ENCODE results near the gene STXBP1. TPM values are rescaled to one million over a fixed set of nuclear protein-coding genes. Genes with fewer than 3 reads are reported as not detected.
A peak's percentile ranks its signal among the peaks of the same experiment; 100 is the strongest.

Gene STXBP1
- total and polyA plus RNA-seq, 2 of the 13 experiments (the other 11 are each of a cell fraction or from before 2014, with no cell fraction given): 2.9 TPM

DNA sequence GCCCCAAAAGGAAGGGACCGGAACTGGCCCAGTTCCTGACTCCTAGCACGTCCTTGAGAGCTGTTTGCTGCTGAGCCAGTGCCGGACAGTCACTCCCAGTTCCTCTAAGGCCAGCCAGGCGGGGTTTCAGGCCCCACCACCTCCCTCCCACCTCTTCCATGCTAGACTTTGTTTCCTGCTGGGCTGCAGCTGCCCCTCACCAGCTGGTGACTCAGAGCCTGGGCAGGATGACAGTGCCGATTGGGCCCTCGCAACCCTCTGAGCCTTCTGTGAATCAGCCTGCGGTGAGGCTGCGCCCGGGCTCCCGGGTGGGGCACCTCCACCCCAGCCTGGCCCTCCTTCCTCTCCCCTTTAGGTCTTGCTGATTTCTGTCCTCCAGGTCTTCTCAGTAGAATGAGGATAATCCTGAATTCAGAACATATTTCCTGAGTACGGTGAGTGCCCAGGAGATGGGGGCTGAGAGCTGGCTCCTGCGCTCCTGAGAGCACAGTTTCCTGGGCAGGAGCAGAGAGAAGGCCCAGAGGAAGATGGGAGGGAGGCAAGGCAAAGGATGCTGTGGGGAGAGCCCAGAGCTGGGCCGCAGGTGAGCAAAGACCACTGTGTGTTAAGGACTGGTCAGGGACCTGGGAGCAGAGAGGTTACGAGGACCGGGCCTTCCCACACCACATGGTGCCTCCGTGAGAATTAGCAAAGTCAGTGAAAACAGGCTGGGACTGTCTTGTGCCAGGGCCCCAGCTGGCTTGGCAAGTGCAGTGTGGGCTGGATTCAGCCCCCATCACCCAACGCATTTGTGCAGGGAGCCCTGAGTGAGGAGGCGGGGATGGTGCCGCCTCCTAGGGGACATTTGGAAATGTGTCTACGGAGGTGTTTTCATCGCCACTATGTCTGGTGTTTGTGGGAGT is 32.9 kb upstream of the STXBP1 start (continued):
- TF ChIP-seq ZNF230 (CRISPR knock-in tag; IDR thresholded peaks at IDR 0.05) (no peak), ZNF264 (CRISPR knock-in tag; IDR thresholded peaks at IDR 0.05) (peak; percentile 42; the same call in 1 of the 2 replicates), ZNF607 (CRISPR knock-in tag; IDR thresholded peaks at IDR 0.05; ENCODE audit: borderline replicate concordance) (0 out of 2 replicates have a peak, but pooled peaks have one; percentile 38), RARA (CRISPR knock-in tag; IDR thresholded peaks at IDR 0.05) (peak; percentile 67), CHD4 (IDR thresholded peaks at IDR 0.05; ENCODE audit: borderline replicate concordance, low read length) (no peak), MED13 (CRISPR knock-in tag; IDR thresholded peaks at IDR 0.05) (no peak), STAG1 (CRISPR knock-in tag; IDR thresholded peaks at IDR 0.05) (peak; percentile 61), RXRB (CRISPR knock-in tag; IDR thresholded peaks at IDR 0.05; ENCODE audit: borderline replicate concordance) (peak; percentile 85), CBX1 (IDR thresholded peaks at IDR 0.05; ENCODE audit: low read depth) (peak; percentile 40), TBX3 (IDR thresholded peaks at IDR 0.05; ENCODE audit: borderline replicate concordance) (no peak), HDAC6 (IDR thresholded peaks at IDR 0.05; ENCODE audit: low read depth, low read length) (no peak), MEIS1 (CRISPR knock-in tag; IDR thresholded peaks at IDR 0.05; ENCODE audit: borderline replicate concordance) (no peak), ISL2 (CRISPR knock-in tag; IDR thresholded peaks at IDR 0.05) (no peak; the same call in 1 of the 2 replicates), FLYWCH1 (CRISPR knock-in tag; IDR thresholded peaks at IDR 0.05) (no peak), IKZF1 (IDR thresholded peaks at IDR 0.05) (no peak), SP5 (CRISPR knock-in tag; IDR thresholded peaks at IDR 0.05; ENCODE audit: borderline replicate concordance, low read depth) (peak; percentile 73), BCL6 (CRISPR knock-in tag; IDR thresholded peaks at IDR 0.05) (peak; percentile 31; the same call in 1 of the 2 replicates), ZFP36L2 (CRISPR knock-in tag; IDR thresholded peaks at IDR 0.05) (no peak), GFI1 (CRISPR knock-in tag; IDR thresholded peaks at IDR 0.05; ENCODE audit: borderline replicate concordance) (peak; percentile 73; the same call in 1 of the 2 replicates), RAD21 (CRISPR knock-in tag; IDR thresholded peaks at IDR 0.05) (peak; percentile 57), ZNF557 (CRISPR knock-in tag; IDR thresholded peaks at IDR 0.05) (no peak), NFIC (IDR thresholded peaks at IDR 0.05; ENCODE audit: low read length) (no peak), MATR3 (CRISPR knock-in tag; IDR thresholded peaks at IDR 0.05) (no peak), HDAC2 (CRISPR knock-in tag; IDR thresholded peaks at IDR 0.05) (peak; percentile 77), MBNL3 (CRISPR knock-in tag; conservative IDR thresholded peaks at IDR 0.05) (no peak)
- TF ChIP-seq, protein P1, sequence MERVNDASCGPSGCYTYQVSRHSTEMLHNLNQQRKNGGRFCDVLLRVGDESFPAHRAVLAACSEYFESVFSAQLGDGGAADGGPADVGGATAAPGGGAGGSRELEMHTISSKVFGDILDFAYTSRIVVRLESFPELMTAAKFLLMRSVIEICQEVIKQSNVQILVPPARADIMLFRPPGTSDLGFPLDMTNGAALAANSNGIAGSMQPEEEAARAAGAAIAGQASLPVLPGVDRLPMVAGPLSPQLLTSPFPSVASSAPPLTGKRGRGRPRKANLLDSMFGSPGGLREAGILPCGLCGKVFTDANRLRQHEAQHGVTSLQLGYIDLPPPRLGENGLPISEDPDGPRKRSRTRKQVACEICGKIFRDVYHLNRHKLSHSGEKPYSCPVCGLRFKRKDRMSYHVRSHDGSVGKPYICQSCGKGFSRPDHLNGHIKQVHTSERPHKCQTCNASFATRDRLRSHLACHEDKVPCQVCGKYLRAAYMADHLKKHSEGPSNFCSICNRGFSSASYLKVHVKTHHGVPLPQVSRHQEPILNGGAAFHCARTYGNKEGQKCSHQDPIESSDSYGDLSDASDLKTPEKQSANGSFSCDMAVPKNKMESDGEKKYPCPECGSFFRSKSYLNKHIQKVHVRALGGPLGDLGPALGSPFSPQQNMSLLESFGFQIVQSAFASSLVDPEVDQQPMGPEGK (CRISPR knock-in tag; IDR thresholded peaks at IDR 0.05): peak; percentile 88
- TF ChIP-seq, protein P2, sequence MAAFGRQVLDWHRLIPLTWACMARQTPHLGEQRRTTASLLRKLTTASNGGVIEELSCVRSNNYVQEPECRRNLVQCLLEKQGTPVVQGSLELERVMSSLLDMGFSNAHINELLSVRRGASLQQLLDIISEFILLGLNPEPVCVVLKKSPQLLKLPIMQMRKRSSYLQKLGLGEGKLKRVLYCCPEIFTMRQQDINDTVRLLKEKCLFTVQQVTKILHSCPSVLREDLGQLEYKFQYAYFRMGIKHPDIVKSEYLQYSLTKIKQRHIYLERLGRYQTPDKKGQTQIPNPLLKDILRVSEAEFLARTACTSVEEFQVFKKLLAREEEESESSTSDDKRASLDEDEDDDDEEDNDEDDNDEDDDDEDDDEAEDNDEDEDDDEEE (CRISPR knock-in tag; IDR thresholded peaks at IDR 0.05): no peak; the same call in 1 of the 2 replicates
- TF ChIP-seq, protein P3, sequence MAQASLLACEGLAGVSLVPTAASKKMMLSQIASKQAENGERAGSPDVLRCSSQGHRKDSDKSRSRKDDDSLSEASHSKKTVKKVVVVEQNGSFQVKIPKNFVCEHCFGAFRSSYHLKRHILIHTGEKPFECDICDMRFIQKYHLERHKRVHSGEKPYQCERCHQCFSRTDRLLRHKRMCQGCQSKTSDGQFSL (CRISPR knock-in tag; IDR thresholded peaks at IDR 0.05): 0 out of 2 replicates have a peak, but pooled peaks have one; percentile 43

All from HepG2 (cell line).